MM.1S (cell line): ENCODE data around the gene KMO.

Source experiments
- CTCF ChIP-seq: fragments of 300-600 bp; sonication (generic); IDR thresholded peaks from 2 replicates; pipeline ENCODE4 v1.5.1; 2016; ENCODE audit warnings: antibody characterized with exemption, low read length, mixed read lengths
- EZH2 ChIP-seq: fragments of 300-600 bp; sonication (generic); optimal IDR thresholded peaks from 2 replicates; pipeline ENCODE3; 2017; ENCODE audit warnings: low read depth, mild to moderate bottlenecking, antibody characterized with exemption, low read length, mixed read lengths
- EZH2phosphoT487 ChIP-seq: fragments of 300-600 bp; sonication (generic); IDR thresholded peaks from 2 replicates; pipeline ENCODE4 v1.6.1; 2018; ENCODE audit warnings: antibody characterized with exemption, low read length

- TF ChIP-seq CTCF (no peak), EZH2 (no peak), EZH2phosphoT487 (no peak)
Observed at GRCh38 chr1:241635556-241636152, 103.5 kb downstream of the KMO start.
